Liver (tissue), 3 donors: ENCODE data around the gene SLC31A1.

Experiments
- CTCF ChIP-seq: fragments of 150-350 bp; IDR thresholded peaks from 2 replicates; pipeline ENCODE4 v1.5.1; 2017; ENCODE audit warnings: improper control_type of control experiment, low read depth, low read length; ENCODE audit not compliant: missing input control
- EGR1 ChIP-seq, 2 donors: IDR thresholded peaks; 2 replicates each; pipeline ENCODE4 v1.6.1; 2016 to 2018; ENCODE audit warnings: antibody characterized with exemption in 2 of 2, low read depth in 2 of 2
- FOXA1 ChIP-seq: IDR thresholded peaks from 2 replicates; pipeline ENCODE4 v1.6.1; 2016; ENCODE audit warnings: antibody characterized with exemption
- GABPA ChIP-seq, 2 donors: IDR thresholded peaks in 1 of 2; conservative IDR thresholded peaks in 1 of 2; 2 replicates each; pipeline ENCODE4 v1.6.1; 2016; ENCODE audit warnings: antibody characterized with exemption in 2 of 2, mild to moderate bottlenecking in 1 of 2, moderate library complexity in 1 of 2
- HNF4A ChIP-seq, 2 donors: conservative IDR thresholded peaks; 2 replicates each; pipeline ENCODE4 v1.6.1; 2016; ENCODE audit warnings: antibody characterized with exemption in 2 of 2, mild to moderate bottlenecking in 2 of 2
- MAX ChIP-seq: IDR thresholded peaks from 2 replicates; pipeline ENCODE4 v1.6.1; 2016; ENCODE audit warnings: antibody characterized with exemption
- RAD21 ChIP-seq, 2 donors: IDR thresholded peaks; 2 replicates each; pipeline ENCODE4 v1.6.1; 2016; ENCODE audit warnings: antibody characterized with exemption in 2 of 2, mild to moderate bottlenecking in 2 of 2
- YY1 ChIP-seq: IDR thresholded peaks from 2 replicates; pipeline ENCODE4 v1.6.1; 2016; ENCODE audit warnings: antibody characterized with exemption, mild to moderate bottlenecking
- ZBTB33 ChIP-seq: IDR thresholded peaks from 2 replicates; pipeline ENCODE4 v1.6.1; 2016; ENCODE audit warnings: antibody characterized with exemption
- donor health status: healthy.
- donor health status: healthy.

GRCh38 chr9:113250807-113251206, 29.5 kb downstream of the SLC31A1 start:
- TF ChIP-seq ZBTB33 (no peak), GABPA (IDR thresholded peaks at IDR 0.05 in 1 of 2, conservative IDR thresholded peaks at IDR 0.05 in 1 of 2) (no peak), CTCF (no peak), HNF4A (conservative IDR thresholded peaks at IDR 0.05) (no peak), YY1 (no peak), MAX (no peak), EGR1 (IDR thresholded peaks at IDR 0.05; ENCODE audit: low read depth in 2 of 2) (no peak), RAD21 (IDR thresholded peaks at IDR 0.05) (no peak), FOXA1 (no peak)
